HG03175 (cell line): Measurements from ENCODE around the gene ACBD4.

ENCODE experiments used
- ATAC-seq: cut with Tn5 transposase; IDR thresholded peaks from one replicate; pipeline ENCODE4 v1.9.1; 2021; ENCODE audit warnings: mild to moderate bottlenecking, moderate library complexity; ENCODE audit not compliant: unreplicated experiment

Gene ACBD4

GRCh38 chr17:45184144-45184543, 48.7 kb downstream of the ACBD4 start:
- ATAC-seq = no peak

- no peak for ATAC-seq
Observed at GRCh38 chr17:45186801-45187354, 51.4 kb downstream of the ACBD4 start.

- ATAC-seq = no peak
Observed at GRCh38 chr17:45189009-45189408, 53.5 kb downstream of the ACBD4 start.

- ATAC-seq = no peak
Observed at GRCh38 chr17:45190503-45191255, 55.2 kb downstream of the ACBD4 start.
